ENCODE measurements around the gene GAS7. TPM values are rescaled to one million over a fixed set of nuclear protein-coding genes. Genes with fewer than 3 reads are reported as not detected.
A peak's percentile ranks its signal among the peaks of the same experiment; 100 is the strongest.
"Not testable (repeated sequence)": the region's sequence is repeated elsewhere in the genome, so short reads cannot be mapped to it uniquely, and the experiment has no call there.

GAS7 gene
- total RNA-seq, 3 donors from 2014 or later (not counting 1 experiment from before 2014, with no cell fraction given): 70.7 to 89.1 (median 84.8) TPM

DNA sequence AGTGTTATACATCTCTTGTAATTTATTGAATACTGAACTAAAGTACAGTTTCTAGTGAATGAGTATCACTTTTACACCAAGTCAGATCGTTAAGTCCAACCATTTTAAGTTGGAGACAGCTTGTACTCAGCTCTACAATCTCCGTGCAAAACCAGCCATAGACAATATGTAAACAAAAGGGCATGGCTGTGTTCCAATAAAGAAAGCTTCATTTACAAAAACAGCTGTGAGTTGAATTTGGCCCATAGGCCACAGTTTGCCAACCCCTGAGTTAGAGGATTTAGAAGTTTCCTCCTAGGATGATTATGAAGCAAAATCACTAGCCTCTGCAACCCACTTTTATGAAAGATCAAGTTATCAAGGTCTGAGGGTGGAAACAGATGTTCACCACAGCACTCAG is 187.7 kb downstream of the GAS7 start:
- Histone ChIP-seq H3K27ac (ENCODE audit: low read length) (no peak overlapping the region), H3K4me3 (ENCODE audit: low read length) (no peak overlapping the region), H3K9me3 (ENCODE audit: control insufficient read depth, insufficient read depth, low read length) (no peaks in the 10 kb centered on the region), H3K4me1 (ENCODE audit: control insufficient read depth, insufficient read depth, low read length) (peaks cover 22% of the 10 kb centered on the region), H3K36me3 (ENCODE audit: control insufficient read depth, insufficient read depth, low read length) (no peaks in the 10 kb centered on the region), H3K27me3 (ENCODE audit: control insufficient read depth, insufficient read depth, low read length) (no peaks in the 10 kb centered on the region)
- ATAC-seq (no peak), DNase-seq (no peak)
- 86% methylated on average over 2 of the region's 2 CpGs for WGBS (ENCODE audit: insufficient coverage)
- intact Hi-C loops (cut with micrococcal nuclease): no loop called here
- Mint-ChIP-seq H3K9me3 (no peaks in the 10 kb centered on the region), H3K27me3 (ENCODE audit: low read depth in 2 of 2) (no peaks in the 10 kb centered on the region), H3K4me3 (no peak overlapping the region), H3K27ac (peak overlapping the region; percentile 11 to 54), H3K36me3 (no peaks in the 10 kb centered on the region), H3K4me1 (peaks cover 37 to 50% of the 10 kb centered on the region in 2 donors)
- TF ChIP-seq, protein P1, sequence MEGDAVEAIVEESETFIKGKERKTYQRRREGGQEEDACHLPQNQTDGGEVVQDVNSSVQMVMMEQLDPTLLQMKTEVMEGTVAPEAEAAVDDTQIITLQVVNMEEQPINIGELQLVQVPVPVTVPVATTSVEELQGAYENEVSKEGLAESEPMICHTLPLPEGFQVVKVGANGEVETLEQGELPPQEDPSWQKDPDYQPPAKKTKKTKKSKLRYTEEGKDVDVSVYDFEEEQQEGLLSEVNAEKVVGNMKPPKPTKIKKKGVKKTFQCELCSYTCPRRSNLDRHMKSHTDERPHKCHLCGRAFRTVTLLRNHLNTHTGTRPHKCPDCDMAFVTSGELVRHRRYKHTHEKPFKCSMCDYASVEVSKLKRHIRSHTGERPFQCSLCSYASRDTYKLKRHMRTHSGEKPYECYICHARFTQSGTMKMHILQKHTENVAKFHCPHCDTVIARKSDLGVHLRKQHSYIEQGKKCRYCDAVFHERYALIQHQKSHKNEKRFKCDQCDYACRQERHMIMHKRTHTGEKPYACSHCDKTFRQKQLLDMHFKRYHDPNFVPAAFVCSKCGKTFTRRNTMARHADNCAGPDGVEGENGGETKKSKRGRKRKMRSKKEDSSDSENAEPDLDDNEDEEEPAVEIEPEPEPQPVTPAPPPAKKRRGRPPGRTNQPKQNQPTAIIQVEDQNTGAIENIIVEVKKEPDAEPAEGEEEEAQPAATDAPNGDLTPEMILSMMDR (IDR thresholded peaks at IDR 0.05): no peak

GRCh38 chr17:10003705-10004104 is 194.7 kb downstream of the GAS7 start:
- Histone ChIP-seq H3K4me3 (ENCODE audit: low read length) (no peak overlapping the region), H3K36me3 (ENCODE audit: control insufficient read depth, insufficient read depth, low read length) (no peaks in the 10 kb centered on the region), H3K9me3 (ENCODE audit: control insufficient read depth, insufficient read depth, low read length) (no peaks in the 10 kb centered on the region), H3K27me3 (ENCODE audit: control insufficient read depth, insufficient read depth, low read length) (no peaks in the 10 kb centered on the region), H3K27ac (ENCODE audit: low read length) (no peak overlapping the region), H3K4me1 (ENCODE audit: control insufficient read depth, insufficient read depth, low read length) (no peaks in the 10 kb centered on the region)
- DNase-seq: no peak
- no peaks in the 10 kb centered on the region for H3K9me3 Mint-ChIP-seq
- no peak for ATAC-seq
- no peaks in the 10 kb centered on the region for H3K27me3 Mint-ChIP-seq (ENCODE audit: low read depth in 2 of 2)
- TF ChIP-seq, protein P1 (IDR thresholded peaks at IDR 0.05): no peak
- intact Hi-C loops (cut with micrococcal nuclease): no loop called here
- H3K4me1 Mint-ChIP-seq: peaks cover 28 to 31% of the 10 kb centered on the region in 2 donors
- 87% methylated on average over 6 of the region's 7 CpGs for WGBS (ENCODE audit: insufficient coverage)
- H3K27ac Mint-ChIP-seq: peak overlapping the region in 1 of 2 donors; percentile 36
- no peaks in the 10 kb centered on the region for H3K36me3 Mint-ChIP-seq
- no peak overlapping the region for H3K4me3 Mint-ChIP-seq

DNA sequence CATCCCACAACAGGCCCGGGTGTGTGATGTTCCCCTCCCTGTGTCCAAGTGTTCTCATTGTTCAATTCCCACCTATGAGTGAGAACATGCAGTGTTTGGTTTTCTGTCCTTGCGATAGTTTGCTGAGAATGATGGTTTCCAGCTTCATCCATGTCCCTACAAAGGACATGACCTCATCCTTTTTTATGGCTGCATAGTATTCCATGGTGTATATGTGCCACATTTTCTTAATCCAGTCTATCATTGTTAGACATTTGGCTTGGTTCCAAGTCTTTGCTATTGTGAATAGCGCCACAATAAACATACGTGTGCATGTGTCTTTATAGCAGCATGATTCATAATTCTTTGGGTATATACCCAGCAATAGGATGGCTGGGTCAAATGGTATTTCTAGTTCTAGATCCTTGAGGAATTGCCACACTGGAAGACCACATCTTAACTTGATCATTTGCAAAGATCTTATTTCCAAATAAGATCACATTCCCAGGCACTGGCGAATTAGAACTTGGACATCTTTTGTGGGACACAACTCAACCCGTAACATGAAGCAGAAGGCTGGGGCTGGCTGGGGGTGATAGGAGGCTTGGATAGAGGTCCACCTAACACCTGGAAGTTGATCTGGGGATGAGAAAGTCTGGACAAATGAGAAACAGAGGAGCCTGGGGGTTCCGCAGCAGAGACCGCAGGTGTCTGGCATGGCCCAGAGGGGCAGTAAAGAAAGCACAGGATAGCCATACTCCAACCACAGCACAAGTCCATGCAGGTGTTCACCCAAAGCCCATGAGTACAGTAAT is 195.6 kb downstream of the GAS7 start:
- H3K27ac Mint-ChIP-seq; H3K4me1 ChIP-seq (ENCODE audit: control insufficient read depth, insufficient read depth, low read length); ATAC-seq; H3K9me3 ChIP-seq (ENCODE audit: control insufficient read depth, insufficient read depth, low read length); H3K36me3 ChIP-seq (ENCODE audit: control insufficient read depth, insufficient read depth, low read length); intact Hi-C loops (cut with micrococcal nuclease); H3K4me3 ChIP-seq (ENCODE audit: low read length); H3K27me3 ChIP-seq (ENCODE audit: control insufficient read depth, insufficient read depth, low read length); H3K27ac ChIP-seq (ENCODE audit: low read length); H3K27me3 Mint-ChIP-seq (ENCODE audit: low read depth in 2 of 2); H3K4me3 Mint-ChIP-seq; H3K9me3 Mint-ChIP-seq; DNase-seq; H3K36me3 Mint-ChIP-seq: not testable (repeated sequence)
- H3K4me1 Mint-ChIP-seq: peaks cover 32 to 36% of the 10 kb centered on the region in 2 donors
- WGBS (ENCODE audit: insufficient coverage): 91% methylated on average over 5 of the region's 8 CpGs

GRCh38 chr17:10001306-10001873 is 197.0 kb downstream of the GAS7 start:
- ATAC-seq (no peak), DNase-seq (no peak)
- 61% methylated on average over 5 of the region's 6 CpGs for WGBS (ENCODE audit: insufficient coverage)
- Mint-ChIP-seq H3K36me3 (no peaks in the 10 kb centered on the region), H3K4me1 (peaks cover 36 to 41% of the 10 kb centered on the region in 2 donors), H3K4me3 (no peak overlapping the region), H3K27ac (no peak overlapping the region), H3K27me3 (ENCODE audit: low read depth in 2 of 2) (no peaks in the 10 kb centered on the region), H3K9me3 (no peaks in the 10 kb centered on the region)
- Histone ChIP-seq H3K36me3 (ENCODE audit: control insufficient read depth, insufficient read depth, low read length) (no peaks in the 10 kb centered on the region), H3K4me1 (ENCODE audit: control insufficient read depth, insufficient read depth, low read length) (no peaks in the 10 kb centered on the region), H3K9me3 (ENCODE audit: control insufficient read depth, insufficient read depth, low read length) (no peaks in the 10 kb centered on the region), H3K27ac (ENCODE audit: low read length) (no peak overlapping the region), H3K4me3 (ENCODE audit: low read length) (no peak overlapping the region), H3K27me3 (ENCODE audit: control insufficient read depth, insufficient read depth, low read length) (no peaks in the 10 kb centered on the region)
- intact Hi-C loops (cut with micrococcal nuclease): no loop called here
- TF ChIP-seq, protein P1 (IDR thresholded peaks at IDR 0.05): no peak

Data from natural killer cell (primary cell).